ENCODE measurements around the gene RUNX1. TPM values are rescaled to one million over a fixed set of nuclear protein-coding genes. Genes with fewer than 3 reads are reported as not detected.

Gene RUNX1
- total and polyA plus RNA-seq, 10 of the 15 experiments (the other 5 are each of a cell fraction or from before 2014, with no cell fraction given), result 0.90 to 15.2 (median 4.1) TPM

GRCh38 chr21:34889676-34890469 lies 159.2 kb downstream of the RUNX1 start:
- peak overlapping the region; percentile 24; the same call in 1 of the 2 replicates for H3K9ac ChIP-seq (ENCODE audit: control insufficient read depth, insufficient read depth, low read length)
- ChIA-PET RAD21 (ENCODE audit: unreplicated experiment) (interaction anchor here (0.6 to 4.9 kb wide), 13 partner anchors 32 to 1140 kb away, joined by 3 to 28 read pairs (median 4); no protein-coding TSS in a partner anchor), SMC1A (ENCODE audit: uncharacterized antibody, unreplicated experiment) (interaction anchor here (0.8 to 1.2 kb wide), 2 partner anchors 307 to 511 kb away, joined by 3 read pairs; no protein-coding TSS in a partner anchor), POLR2A (no interaction called here), CTCF (interaction anchor here (0.6 to 4.5 kb wide), 14 partner anchors 11 to 1048 kb away, joined by 3 to 17 read pairs (median 4); no protein-coding TSS in a partner anchor)
- no peaks in the 10 kb centered on the region for H4K20me1 ChIP-seq (ENCODE audit: control insufficient read depth, insufficient read depth)
- BruUV-seq (replicated peaks), result no TSS peak
- WGBS (ENCODE audit: insufficient coverage, insufficient replicate concordance, low lambda C conversion rate, missing lambda C conversion rate), result 2% methylated on average over 73 of the region's 98 CpGs
- H3K9me3 ChIP-seq (replicated peaks; ENCODE audit: control insufficient read depth, insufficient read depth, low read length), result no peaks in the 10 kb centered on the region; the same call in 2 of the 3 replicates
- peaks cover 5% of the 10 kb centered on the region for H3K4me1 ChIP-seq (ENCODE audit: control insufficient read depth, insufficient read depth, low read length)
- FAIRE-seq, result no peak
- ATAC-seq, result peak; percentile 76
- no peak for DNase-seq (ENCODE audit: low read depth, low spot score)
- in situ Hi-C loops (cut with MboI) (no loop called here), intact Hi-C loops (cut with micrococcal nuclease; ENCODE audit: unreplicated experiment) (loop anchor here (1.0 to 10.0 kb wide), 6 partner anchors 89 to 1135 kb away; partner anchors contain the start of gene RUNX1)
- peaks cover 3 to 9% of the 10 kb centered on the region in 2 experiments for H3K27me3 ChIP-seq (replicated peaks in 1 of 2; ENCODE audit: control insufficient read depth in 2 of 2, insufficient read depth in 2 of 2, low read length in 1 of 2)
- no peak overlapping the region for H3K27ac ChIP-seq (ENCODE audit: control insufficient read depth, insufficient read depth)
- H3K36me3 ChIP-seq (ENCODE audit: control insufficient read depth in 2 of 2, insufficient read depth in 2 of 2, low read length in 1 of 2), result no peaks in the 10 kb centered on the region
- H3K79me2 ChIP-seq (ENCODE audit: control insufficient read depth, insufficient read depth, low read length), result no peaks in the 10 kb centered on the region; the same call in none of the 2 replicates
- H2AFZ ChIP-seq (ENCODE audit: control insufficient read depth, low read depth, low read length), result peak overlapping the region; percentile 48; the same call in 1 of the 2 replicates
- peak overlapping the region; percentile 72; the same call in 1 of the 2 replicates for H3K4me3 ChIP-seq
- H3K4me2 ChIP-seq (ENCODE audit: control insufficient read depth, insufficient read depth), result peak overlapping the region; percentile 68
- TF ChIP-seq POLR2A (IDR thresholded peaks at IDR 0.05; ENCODE audit: low read depth, low read length) (no peak; the same call in 1 of the 2 replicates), EED (IDR thresholded peaks at IDR 0.05; ENCODE audit: low read depth) (peak; percentile 41), ZNF24 (IDR thresholded peaks at IDR 0.05) (0 out of 2 replicates have a peak, but pooled peaks have one; percentile 51), RB1 (IDR thresholded peaks at IDR 0.05; ENCODE audit: borderline replicate concordance) (peak; percentile 35; the same call in 1 of the 2 replicates), NBN (IDR thresholded peaks at IDR 0.05) (no peak), PKNOX1 (IDR thresholded peaks at IDR 0.05) (peak; percentile 47; the same call in 1 of the 2 replicates), ZNF592 (IDR thresholded peaks at IDR 0.05) (no peak), NFXL1 (IDR thresholded peaks at IDR 0.05; ENCODE audit: borderline replicate concordance) (peak; percentile 86; the same call in 1 of the 2 replicates), ZNF217 (IDR thresholded peaks at IDR 0.05) (0 out of 2 replicates have a peak, but pooled peaks have one; percentile 27), RAD21 (IDR thresholded peaks at IDR 0.05; ENCODE audit: insufficient read depth, low read depth, low read length) (peak; percentile 80), BCL3 (IDR thresholded peaks at IDR 0.05; ENCODE audit: borderline replicate concordance, insufficient read depth, low read depth, low read length, poor library complexity, severe bottlenecking) (no peak), CTCF (IDR thresholded peaks at IDR 0.05 in 2 of 3, conservative IDR thresholded peaks at IDR 0.05 in 1 of 3; ENCODE audit: control insufficient read depth in 2 of 3, extremely low read depth in 1 of 3, insufficient read depth in 1 of 3, low read depth in 3 of 3, low read length in 3 of 3) (peak; percentile 66 to 76 (median 75); a peak in 5 of 6 replicates), LARP7 (IDR thresholded peaks at IDR 0.05) (peak; percentile 61; the same call in 1 of the 2 replicates), DPF2 (IDR thresholded peaks at IDR 0.05) (peak; percentile 45; the same call in 1 of the 2 replicates)

Data from GM12878 (cell line).